ENCODE data around the gene KCNH6.

DNA sequence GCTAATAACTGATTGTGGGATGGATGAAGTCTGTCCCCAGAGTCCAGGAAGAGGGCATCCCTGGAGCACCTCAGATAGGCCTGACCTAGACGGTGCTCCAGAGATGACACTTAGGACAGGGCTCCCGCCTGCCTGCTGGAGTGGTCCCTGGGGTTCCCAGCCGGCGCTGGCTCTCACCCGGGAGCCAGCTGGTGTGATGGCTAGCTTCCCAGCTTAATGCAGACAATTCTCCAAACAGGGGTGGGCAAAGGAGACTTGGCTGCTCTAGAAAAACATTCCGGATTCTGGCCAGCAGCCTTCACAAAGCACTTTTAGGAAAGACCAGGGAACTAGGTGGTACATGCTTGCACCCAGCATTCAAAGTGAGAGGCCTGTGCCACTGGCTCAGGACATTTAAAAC, 27.7 kb upstream of the KCNH6 start:
- no peak for TF ChIP-seq EP300 (IDR thresholded peaks at IDR 0.05; ENCODE audit: borderline replicate concordance)
- no peak for TF ChIP-seq TAF1 (IDR thresholded peaks at IDR 0.05; ENCODE audit: low read depth)
- TF ChIP-seq YY1 (IDR thresholded peaks at IDR 0.05; ENCODE audit: low read depth): no peak
- TF ChIP-seq, protein P1, sequence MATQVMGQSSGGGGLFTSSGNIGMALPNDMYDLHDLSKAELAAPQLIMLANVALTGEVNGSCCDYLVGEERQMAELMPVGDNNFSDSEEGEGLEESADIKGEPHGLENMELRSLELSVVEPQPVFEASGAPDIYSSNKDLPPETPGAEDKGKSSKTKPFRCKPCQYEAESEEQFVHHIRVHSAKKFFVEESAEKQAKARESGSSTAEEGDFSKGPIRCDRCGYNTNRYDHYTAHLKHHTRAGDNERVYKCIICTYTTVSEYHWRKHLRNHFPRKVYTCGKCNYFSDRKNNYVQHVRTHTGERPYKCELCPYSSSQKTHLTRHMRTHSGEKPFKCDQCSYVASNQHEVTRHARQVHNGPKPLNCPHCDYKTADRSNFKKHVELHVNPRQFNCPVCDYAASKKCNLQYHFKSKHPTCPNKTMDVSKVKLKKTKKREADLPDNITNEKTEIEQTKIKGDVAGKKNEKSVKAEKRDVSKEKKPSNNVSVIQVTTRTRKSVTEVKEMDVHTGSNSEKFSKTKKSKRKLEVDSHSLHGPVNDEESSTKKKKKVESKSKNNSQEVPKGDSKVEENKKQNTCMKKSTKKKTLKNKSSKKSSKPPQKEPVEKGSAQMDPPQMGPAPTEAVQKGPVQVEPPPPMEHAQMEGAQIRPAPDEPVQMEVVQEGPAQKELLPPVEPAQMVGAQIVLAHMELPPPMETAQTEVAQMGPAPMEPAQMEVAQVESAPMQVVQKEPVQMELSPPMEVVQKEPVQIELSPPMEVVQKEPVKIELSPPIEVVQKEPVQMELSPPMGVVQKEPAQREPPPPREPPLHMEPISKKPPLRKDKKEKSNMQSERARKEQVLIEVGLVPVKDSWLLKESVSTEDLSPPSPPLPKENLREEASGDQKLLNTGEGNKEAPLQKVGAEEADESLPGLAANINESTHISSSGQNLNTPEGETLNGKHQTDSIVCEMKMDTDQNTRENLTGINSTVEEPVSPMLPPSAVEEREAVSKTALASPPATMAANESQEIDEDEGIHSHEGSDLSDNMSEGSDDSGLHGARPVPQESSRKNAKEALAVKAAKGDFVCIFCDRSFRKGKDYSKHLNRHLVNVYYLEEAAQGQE (IDR thresholded peaks at IDR 0.05; ENCODE audit: low read depth): no peak
- TF ChIP-seq TEAD4 (IDR thresholded peaks at IDR 0.05): no peak
